Breast epithelium (tissue), 3 donors: ENCODE measurements around the gene GPRASP1.

Experiments
- POLR2A ChIP-seq: fragments of 450-650 bp; IDR thresholded peaks from one replicate; pipeline ENCODE4 v1.6.1; 2016; ENCODE audit warnings: antibody characterized with exemption, mild to moderate bottlenecking, moderate library complexity
- POLR2AphosphoS5 ChIP-seq, 3 donors: sonication (generic); formaldehyde crosslinking; IDR thresholded peaks; one replicate each; pipeline ENCODE4 v1.6.1; 2017; ENCODE audit warnings: antibody characterized with exemption in 3 of 3
- TF ChIP-seq, protein P1 (sequence below), 3 donors: fragments of 450-650 bp; IDR thresholded peaks; one replicate each; pipeline ENCODE4 v1.5.1; 2016 to 2017; ENCODE audit warnings: antibody characterized with exemption in 3 of 3, mild to moderate bottlenecking in 3 of 3, moderate library complexity in 3 of 3

DNA sequence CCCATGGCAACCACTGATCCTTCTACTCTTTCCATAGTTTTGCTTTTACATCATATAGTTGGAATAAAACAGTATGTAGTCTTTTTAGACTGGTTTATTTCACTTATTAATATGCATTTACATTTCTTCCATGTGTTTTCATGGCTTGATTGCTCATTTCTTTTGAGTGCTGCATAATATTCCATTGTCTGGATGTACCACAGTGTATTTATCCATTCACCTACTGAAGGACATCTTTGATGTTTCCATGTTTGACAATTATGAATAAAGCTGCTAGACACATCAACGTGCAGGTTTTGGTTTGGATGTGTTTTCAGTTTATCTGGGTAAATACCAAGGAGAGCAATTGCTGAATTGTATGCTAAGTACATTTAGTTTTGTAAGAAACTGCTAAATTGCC is 13.7 kb upstream of the GPRASP1 start:
- TF ChIP-seq, protein P1, sequence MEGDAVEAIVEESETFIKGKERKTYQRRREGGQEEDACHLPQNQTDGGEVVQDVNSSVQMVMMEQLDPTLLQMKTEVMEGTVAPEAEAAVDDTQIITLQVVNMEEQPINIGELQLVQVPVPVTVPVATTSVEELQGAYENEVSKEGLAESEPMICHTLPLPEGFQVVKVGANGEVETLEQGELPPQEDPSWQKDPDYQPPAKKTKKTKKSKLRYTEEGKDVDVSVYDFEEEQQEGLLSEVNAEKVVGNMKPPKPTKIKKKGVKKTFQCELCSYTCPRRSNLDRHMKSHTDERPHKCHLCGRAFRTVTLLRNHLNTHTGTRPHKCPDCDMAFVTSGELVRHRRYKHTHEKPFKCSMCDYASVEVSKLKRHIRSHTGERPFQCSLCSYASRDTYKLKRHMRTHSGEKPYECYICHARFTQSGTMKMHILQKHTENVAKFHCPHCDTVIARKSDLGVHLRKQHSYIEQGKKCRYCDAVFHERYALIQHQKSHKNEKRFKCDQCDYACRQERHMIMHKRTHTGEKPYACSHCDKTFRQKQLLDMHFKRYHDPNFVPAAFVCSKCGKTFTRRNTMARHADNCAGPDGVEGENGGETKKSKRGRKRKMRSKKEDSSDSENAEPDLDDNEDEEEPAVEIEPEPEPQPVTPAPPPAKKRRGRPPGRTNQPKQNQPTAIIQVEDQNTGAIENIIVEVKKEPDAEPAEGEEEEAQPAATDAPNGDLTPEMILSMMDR (IDR thresholded peaks at IDR 0.05), result no peak
- TF ChIP-seq POLR2A (no peak), POLR2AphosphoS5 (IDR thresholded peaks at IDR 0.05) (no peak)
